HepG2 (cell line): Measurements from ENCODE around the gene PIM3. TPM values are rescaled to one million over a fixed set of nuclear protein-coding genes. Genes with fewer than 3 reads are reported as not detected.

Experiments used
- MTF1 ChIP-seq: sonication (generic); formaldehyde crosslinking; IDR thresholded peaks from 2 replicates; pipeline ENCODE4 v1.5.0; 2020; ENCODE audit warnings: missing genetic modification reagents
- PCBP1 ChIP-seq: fragments of 200-400 bp; formaldehyde crosslinking; IDR thresholded peaks from 2 replicates; pipeline ENCODE4 v1.6.1; 2017; ENCODE audit warnings: mild to moderate bottlenecking, low read depth, low read length, borderline replicate concordance
- RFXAP ChIP-seq: sonication (generic); formaldehyde crosslinking; IDR thresholded peaks from 2 replicates; pipeline ENCODE4 v1.4.0; 2020; ENCODE audit warnings: missing genetic modification reagents, borderline replicate concordance
- SP2 ChIP-seq: sonication (generic); formaldehyde crosslinking; IDR thresholded peaks from 2 replicates; pipeline ENCODE4 v1.5.1; 2020; ENCODE audit warnings: mild to moderate bottlenecking, missing genetic modification reagents
- TARDBP ChIP-seq: sonication (generic); formaldehyde crosslinking; IDR thresholded peaks from 2 replicates; pipeline ENCODE4 v1.8.0; 2022; ENCODE audit warnings: mild to moderate bottlenecking, missing genetic modification reagents
- ZEB1 ChIP-seq: IDR thresholded peaks from 2 replicates; pipeline ENCODE4 v1.6.1; 2012; ENCODE audit warnings: mild to moderate bottlenecking, low read depth, inconsistent platforms; ENCODE audit not compliant: insufficient replicate concordance
- ZFP82 ChIP-seq: sonication (generic); formaldehyde crosslinking; IDR thresholded peaks from 2 replicates; pipeline ENCODE4 v1.5.1; 2020; ENCODE audit warnings: mild to moderate bottlenecking, missing genetic modification reagents, borderline replicate concordance
- ZMAT3 ChIP-seq: sonication (generic); formaldehyde crosslinking; conservative IDR thresholded peaks from 2 replicates; pipeline ENCODE4 v1.7.0; 2021; ENCODE audit warnings: missing genetic modification reagents
- ZNF724P ChIP-seq: sonication (generic); formaldehyde crosslinking; IDR thresholded peaks from 2 replicates; pipeline ENCODE4 v1.8.0; 2022; ENCODE audit warnings: missing genetic modification reagents, borderline replicate concordance
- ZNF747 ChIP-seq: sonication (generic); formaldehyde crosslinking; IDR thresholded peaks from 2 replicates; pipeline ENCODE4 v1.8.1; 2023; ENCODE audit warnings: missing genetic modification reagents, mild to moderate bottlenecking, borderline replicate concordance
- ZNF776 ChIP-seq: sonication (generic); formaldehyde crosslinking; IDR thresholded peaks from 2 replicates; pipeline ENCODE4 v1.4.0; 2020; ENCODE audit warnings: mild to moderate bottlenecking, missing genetic modification reagents
- polyA plus RNA-seq, 8 experiments: library from polyadenylated mRNA; depleted of rRNA in 3 of 8; stranded (reverse) in 7 of 8; unstranded in 1 of 8; fragments of >200 nt; fragmentation: Illumina TruSeq in 4 of 8; extraction: Trizol in 4 of 8; gene quantifications; 2 replicates each; pipeline versions ENCODE4 v1.2.1 to v1.2.3, GENCODE V29; 2011 to 2016; ENCODE audit warnings: low read depth in 4 of 8, missing spikeins in 1 of 8, mixed read lengths in 1 of 8; ENCODE audit not compliant: insufficient read depth in 1 of 8
- total RNA-seq, 5 experiments: library from RNA; depleted of rRNA; stranded (reverse); fragments of >200 nt; fragmentation: Illumina TruSeq; extraction: Trizol; gene quantifications; 2 replicates each; pipeline ENCODE4 v1.2.3, GENCODE V29; 2016; ENCODE audit warnings: low read depth in 1 of 5
- TF ChIP-seq, protein P1 (sequence below): sonication (generic); formaldehyde crosslinking; IDR thresholded peaks from 2 replicates; pipeline ENCODE4 v1.4.0; 2020; ENCODE audit warnings: missing genetic modification reagents
- TF ChIP-seq, protein P2 (sequence below): IDR thresholded peaks from 2 replicates; pipeline ENCODE4 v1.6.1; 2016; ENCODE audit warnings: missing compliant biosample characterization, missing genetic modification reagents, borderline replicate concordance
- TF ChIP-seq, protein P3 (sequence below): IDR thresholded peaks from 2 replicates; pipeline ENCODE4 v1.6.1; 2016; ENCODE audit warnings: low read depth, missing genetic modification reagents, missing compliant biosample characterization
- TF ChIP-seq, protein P4 (sequence below): sonication (generic); formaldehyde crosslinking; IDR thresholded peaks from 2 replicates; pipeline ENCODE4 v1.5.0; 2020; ENCODE audit warnings: mild to moderate bottlenecking, missing genetic modification reagents
- TF ChIP-seq, protein P5 (sequence below): IDR thresholded peaks from 2 replicates; pipeline ENCODE4 v1.6.1; 2016; ENCODE audit warnings: low read depth, borderline replicate concordance

PIM3 gene
- total and polyA plus RNA-seq, 2 of the 13 experiments (the other 11 are each of a cell fraction or from before 2014, with no cell fraction given), result 21.6 to 31.2 TPM

DNA sequence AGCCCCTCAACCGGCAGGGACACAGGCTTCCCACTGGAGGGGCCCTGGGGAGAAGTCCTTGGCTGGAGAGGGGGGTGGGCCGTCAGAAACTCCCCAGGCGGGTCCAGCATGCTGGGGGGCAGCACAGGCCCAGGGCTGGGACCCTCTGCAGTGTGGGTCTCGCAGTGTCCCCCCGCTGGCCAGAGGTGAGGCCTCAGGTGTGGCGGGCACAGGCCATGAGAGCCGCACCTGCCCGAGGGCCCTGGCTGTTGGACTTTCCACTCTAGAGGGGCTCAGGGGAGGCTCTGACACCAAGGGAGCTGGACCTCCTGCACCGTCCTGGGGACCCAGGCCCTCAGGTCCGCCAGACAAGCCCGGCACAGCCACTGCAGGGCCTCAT, 10.7 kb upstream of the PIM3 start (continued):
- TF ChIP-seq ZMAT3 (CRISPR knock-in tag) (0 out of 2 replicates have a peak, but pooled peaks have one; percentile 12), SP2 (CRISPR knock-in tag) (0 out of 2 replicates have a peak, but pooled peaks have one; percentile 21), ZNF776 (no peak), ZNF724P (no peak), RFXAP (no peak), PCBP1 (peak; percentile 13; the same call in 1 of the 2 replicates), ZFP82 (CRISPR knock-in tag) (0 out of 2 replicates have a peak, but pooled peaks have one; percentile 54), TARDBP (CRISPR knock-in tag) (0 out of 2 replicates have a peak, but pooled peaks have one; percentile 10), ZNF747 (CRISPR knock-in tag) (no peak), MTF1 (no peak), ZEB1 (peak; percentile 49)
- TF ChIP-seq, protein P1, sequence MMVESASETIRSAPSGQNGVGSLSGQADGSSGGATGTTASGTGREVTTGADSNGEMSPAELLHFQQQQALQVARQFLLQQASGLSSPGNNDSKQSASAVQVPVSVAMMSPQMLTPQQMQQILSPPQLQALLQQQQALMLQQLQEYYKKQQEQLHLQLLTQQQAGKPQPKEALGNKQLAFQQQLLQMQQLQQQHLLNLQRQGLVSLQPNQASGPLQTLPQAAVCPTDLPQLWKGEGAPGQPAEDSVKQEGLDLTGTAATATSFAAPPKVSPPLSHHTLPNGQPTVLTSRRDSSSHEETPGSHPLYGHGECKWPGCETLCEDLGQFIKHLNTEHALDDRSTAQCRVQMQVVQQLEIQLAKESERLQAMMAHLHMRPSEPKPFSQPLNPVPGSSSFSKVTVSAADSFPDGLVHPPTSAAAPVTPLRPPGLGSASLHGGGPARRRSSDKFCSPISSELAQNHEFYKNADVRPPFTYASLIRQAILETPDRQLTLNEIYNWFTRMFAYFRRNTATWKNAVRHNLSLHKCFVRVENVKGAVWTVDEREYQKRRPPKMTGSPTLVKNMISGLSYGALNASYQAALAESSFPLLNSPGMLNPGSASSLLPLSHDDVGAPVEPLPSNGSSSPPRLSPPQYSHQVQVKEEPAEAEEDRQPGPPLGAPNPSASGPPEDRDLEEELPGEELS (CRISPR knock-in tag), result no peak
- TF ChIP-seq, protein P2, sequence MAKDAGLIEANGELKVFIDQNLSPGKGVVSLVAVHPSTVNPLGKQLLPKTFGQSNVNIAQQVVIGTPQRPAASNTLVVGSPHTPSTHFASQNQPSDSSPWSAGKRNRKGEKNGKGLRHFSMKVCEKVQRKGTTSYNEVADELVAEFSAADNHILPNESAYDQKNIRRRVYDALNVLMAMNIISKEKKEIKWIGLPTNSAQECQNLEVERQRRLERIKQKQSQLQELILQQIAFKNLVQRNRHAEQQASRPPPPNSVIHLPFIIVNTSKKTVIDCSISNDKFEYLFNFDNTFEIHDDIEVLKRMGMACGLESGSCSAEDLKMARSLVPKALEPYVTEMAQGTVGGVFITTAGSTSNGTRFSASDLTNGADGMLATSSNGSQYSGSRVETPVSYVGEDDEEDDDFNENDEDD (CRISPR knock-in tag), result no peak
- TF ChIP-seq, protein P3, sequence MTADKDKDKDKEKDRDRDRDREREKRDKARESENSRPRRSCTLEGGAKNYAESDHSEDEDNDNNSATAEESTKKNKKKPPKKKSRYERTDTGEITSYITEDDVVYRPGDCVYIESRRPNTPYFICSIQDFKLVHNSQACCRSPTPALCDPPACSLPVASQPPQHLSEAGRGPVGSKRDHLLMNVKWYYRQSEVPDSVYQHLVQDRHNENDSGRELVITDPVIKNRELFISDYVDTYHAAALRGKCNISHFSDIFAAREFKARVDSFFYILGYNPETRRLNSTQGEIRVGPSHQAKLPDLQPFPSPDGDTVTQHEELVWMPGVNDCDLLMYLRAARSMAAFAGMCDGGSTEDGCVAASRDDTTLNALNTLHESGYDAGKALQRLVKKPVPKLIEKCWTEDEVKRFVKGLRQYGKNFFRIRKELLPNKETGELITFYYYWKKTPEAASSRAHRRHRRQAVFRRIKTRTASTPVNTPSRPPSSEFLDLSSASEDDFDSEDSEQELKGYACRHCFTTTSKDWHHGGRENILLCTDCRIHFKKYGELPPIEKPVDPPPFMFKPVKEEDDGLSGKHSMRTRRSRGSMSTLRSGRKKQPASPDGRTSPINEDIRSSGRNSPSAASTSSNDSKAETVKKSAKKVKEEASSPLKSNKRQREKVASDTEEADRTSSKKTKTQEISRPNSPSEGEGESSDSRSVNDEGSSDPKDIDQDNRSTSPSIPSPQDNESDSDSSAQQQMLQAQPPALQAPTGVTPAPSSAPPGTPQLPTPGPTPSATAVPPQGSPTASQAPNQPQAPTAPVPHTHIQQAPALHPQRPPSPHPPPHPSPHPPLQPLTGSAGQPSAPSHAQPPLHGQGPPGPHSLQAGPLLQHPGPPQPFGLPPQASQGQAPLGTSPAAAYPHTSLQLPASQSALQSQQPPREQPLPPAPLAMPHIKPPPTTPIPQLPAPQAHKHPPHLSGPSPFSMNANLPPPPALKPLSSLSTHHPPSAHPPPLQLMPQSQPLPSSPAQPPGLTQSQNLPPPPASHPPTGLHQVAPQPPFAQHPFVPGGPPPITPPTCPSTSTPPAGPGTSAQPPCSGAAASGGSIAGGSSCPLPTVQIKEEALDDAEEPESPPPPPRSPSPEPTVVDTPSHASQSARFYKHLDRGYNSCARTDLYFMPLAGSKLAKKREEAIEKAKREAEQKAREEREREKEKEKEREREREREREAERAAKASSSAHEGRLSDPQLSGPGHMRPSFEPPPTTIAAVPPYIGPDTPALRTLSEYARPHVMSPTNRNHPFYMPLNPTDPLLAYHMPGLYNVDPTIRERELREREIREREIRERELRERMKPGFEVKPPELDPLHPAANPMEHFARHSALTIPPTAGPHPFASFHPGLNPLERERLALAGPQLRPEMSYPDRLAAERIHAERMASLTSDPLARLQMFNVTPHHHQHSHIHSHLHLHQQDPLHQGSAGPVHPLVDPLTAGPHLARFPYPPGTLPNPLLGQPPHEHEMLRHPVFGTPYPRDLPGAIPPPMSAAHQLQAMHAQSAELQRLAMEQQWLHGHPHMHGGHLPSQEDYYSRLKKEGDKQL, result no peak
- TF ChIP-seq, protein P4, sequence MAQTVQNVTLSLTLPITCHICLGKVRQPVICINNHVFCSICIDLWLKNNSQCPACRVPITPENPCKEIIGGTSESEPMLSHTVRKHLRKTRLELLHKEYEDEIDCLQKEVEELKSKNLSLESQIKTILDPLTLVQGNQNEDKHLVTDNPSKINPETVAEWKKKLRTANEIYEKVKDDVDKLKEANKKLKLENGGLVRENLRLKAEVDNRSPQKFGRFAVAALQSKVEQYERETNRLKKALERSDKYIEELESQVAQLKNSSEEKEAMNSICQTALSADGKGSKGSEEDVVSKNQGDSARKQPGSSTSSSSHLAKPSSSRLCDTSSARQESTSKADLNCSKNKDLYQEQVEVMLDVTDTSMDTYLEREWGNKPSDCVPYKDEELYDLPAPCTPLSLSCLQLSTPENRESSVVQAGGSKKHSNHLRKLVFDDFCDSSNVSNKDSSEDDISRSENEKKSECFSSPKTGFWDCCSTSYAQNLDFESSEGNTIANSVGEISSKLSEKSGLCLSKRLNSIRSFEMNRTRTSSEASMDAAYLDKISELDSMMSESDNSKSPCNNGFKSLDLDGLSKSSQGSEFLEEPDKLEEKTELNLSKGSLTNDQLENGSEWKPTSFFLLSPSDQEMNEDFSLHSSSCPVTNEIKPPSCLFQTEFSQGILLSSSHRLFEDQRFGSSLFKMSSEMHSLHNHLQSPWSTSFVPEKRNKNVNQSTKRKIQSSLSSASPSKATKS, result no peak
- TF ChIP-seq, protein P5, sequence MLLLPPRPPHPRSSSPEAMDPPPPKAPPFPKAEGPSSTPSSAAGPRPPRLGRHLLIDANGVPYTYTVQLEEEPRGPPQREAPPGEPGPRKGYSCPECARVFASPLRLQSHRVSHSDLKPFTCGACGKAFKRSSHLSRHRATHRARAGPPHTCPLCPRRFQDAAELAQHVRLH (CRISPR knock-in tag), result no peak
